Measurements from ENCODE around the gene POLR1E.
A peak's percentile ranks its signal among the peaks of the same experiment; 100 is the strongest.

POLR1E gene

DNA sequence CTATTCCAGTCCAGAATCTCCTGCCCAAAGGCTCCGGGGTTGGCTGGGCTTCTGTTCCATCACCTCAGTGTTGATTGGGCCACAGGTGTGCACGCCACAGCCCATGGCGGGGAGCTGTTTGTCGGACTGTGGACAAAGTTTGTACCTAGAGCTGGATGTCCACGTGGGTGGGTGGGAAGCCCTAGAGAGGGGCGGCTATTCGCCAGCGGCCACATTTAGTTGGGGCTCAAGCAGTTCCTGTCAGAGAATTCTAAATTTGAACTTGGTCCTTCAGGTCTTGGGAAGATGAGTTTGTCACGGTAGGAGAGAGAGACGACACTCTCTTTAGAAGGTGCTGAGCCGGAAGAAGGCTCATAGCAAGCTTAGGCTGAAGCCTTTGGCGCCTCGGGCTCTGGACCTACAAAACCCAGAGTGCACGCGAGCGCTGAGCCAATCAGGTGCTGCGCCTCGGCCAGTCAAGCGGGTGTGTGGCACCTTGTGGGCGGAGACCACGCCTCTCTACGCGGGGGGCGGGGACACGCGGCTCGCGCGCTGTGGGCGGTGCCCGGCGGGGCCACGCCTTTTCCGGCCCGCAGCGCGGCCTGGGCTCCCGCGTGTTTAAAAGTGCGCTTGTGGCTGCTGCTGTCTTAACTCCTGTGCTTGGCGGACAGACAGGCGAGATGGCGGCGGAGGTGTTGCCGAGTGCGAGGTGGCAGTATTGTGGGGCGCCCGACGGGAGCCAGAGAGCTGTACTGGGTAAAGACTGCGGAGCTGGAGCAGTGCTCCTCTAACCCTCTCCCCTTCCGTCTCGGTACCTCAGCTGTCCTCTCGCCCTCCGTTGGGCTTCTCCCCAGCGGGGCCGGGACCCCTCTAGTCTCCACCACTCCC is at the start of gene POLR1E:
Gene POLR1E, plus strand, starts transcription at position 560 of the 867 bp plus-strand sequence. Its CDS starts 100 bp downstream, at position 660.
- DNase-seq (ENCODE audit: low read depth in 2 of 2), result peak; percentile 89 to 93

DNA sequence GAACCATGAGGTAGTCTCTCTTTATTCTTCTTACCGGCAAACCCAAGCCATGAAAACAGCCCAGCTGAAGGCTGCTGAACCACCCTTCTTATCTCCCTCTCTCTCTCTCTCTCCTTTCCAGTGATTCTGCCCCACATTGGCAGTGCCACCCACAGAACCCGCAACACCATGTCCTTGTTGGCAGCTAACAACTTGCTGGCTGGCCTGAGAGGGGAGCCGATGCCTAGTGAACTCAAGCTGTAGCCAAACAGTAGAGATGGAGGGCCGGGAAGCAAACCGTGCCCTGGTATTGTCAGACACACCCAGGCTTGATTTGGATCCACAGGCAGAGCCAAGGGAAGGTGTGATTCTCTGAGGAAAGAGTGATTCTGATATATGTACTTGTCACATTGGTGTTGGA is 49.2 kb upstream of the POLR1E start:
- DNase-seq (ENCODE audit: low read depth in 2 of 2), result no peak

GRCh38 chr9:37437010-37437409 is 48.7 kb upstream of the POLR1E start:
- no peak for DNase-seq (ENCODE audit: low read depth in 2 of 2)

DNA sequence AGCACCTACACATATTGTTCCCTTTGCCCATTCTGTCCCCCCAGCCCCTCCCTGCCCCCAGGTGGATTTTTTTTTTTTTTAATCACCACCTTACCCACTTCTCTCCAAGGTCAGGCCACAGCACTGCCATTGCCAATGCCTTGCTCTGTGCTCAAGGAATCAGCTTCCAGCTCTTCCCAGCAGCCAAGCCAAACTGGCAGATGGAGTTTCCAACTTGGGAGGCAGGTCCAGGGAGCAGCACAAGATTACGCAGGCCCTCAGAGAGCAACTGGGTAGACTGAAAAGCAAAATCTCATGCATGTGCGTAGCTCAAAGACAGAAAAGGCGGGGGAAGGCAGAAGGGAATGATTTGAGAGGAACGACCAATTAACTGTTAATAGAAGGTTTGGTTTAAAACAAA is 48.1 kb upstream of the POLR1E start:
- no peak for DNase-seq (ENCODE audit: low read depth in 2 of 2)

GRCh38 chr9:37438359-37438758 is 47.4 kb upstream of the POLR1E start:
- DNase-seq (ENCODE audit: low read depth in 2 of 2), result no peak

- no peak for DNase-seq (ENCODE audit: low read depth in 2 of 2)
Measured at GRCh38 chr9:37441776-37442370, 43.9 kb upstream of the POLR1E start.

GRCh38 chr9:37442556-37442955 is 43.2 kb upstream of the POLR1E start:
- no peak for DNase-seq (ENCODE audit: low read depth in 2 of 2)

- DNase-seq (ENCODE audit: low read depth in 2 of 2), result no peak
Measured at GRCh38 chr9:37443566-37443965, 42.2 kb upstream of the POLR1E start.

GRCh38 chr9:37444890-37445289 is 40.9 kb upstream of the POLR1E start:
- no peak for DNase-seq (ENCODE audit: low read depth in 2 of 2)

GRCh38 chr9:37445832-37446231 is 39.9 kb upstream of the POLR1E start:
- no peak for DNase-seq (ENCODE audit: low read depth in 2 of 2)

- no peak for DNase-seq (ENCODE audit: low read depth in 2 of 2)
Measured at GRCh38 chr9:37446401-37446800, 39.3 kb upstream of the POLR1E start.

DNA sequence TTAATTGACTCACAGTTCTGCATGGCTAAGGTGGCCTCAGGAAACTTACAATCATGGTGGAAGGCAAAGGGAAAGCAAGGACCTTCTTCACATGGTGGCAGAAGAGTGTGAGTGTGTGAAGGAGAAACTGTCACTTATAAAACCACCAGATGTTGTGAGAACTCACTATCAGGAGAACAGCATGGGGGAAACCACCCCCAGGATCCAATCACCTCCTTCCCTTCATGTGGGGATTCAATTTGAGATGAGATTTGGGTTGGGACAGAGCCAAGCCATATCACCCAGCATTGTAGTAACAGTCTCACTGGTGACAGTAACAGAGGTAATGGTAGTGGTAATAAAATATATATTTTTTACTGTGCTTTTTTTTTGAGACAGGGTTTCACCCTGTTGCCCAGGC is 38.6 kb upstream of the POLR1E start:
- DNase-seq (ENCODE audit: low read depth in 2 of 2), result no peak

- DNase-seq (ENCODE audit: low read depth in 2 of 2), result no peak
Measured at GRCh38 chr9:37449862-37450632, 35.7 kb upstream of the POLR1E start.

- no peak for DNase-seq (ENCODE audit: low read depth in 2 of 2)
Measured at GRCh38 chr9:37451628-37452027, 34.1 kb upstream of the POLR1E start.

DNA sequence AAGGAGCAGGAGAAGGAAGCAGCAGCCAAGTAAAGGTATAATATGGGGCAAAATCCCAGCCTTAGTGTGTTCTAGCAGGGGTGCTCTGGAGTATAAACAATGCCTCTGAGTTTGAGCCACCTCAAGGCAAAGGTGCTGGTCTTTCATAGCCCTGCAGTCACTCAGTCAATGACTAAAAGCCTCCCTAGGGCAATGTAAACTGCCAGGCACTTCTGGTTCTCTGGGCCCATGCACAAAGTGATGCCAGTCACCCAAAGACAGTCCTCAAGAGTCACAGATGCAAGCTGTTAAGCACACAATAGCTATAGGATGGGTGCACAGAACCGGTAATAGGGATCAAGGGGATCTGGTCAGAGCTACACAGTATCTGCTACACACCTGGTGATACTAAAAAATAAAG is 33.1 kb upstream of the POLR1E start:
- no peak for DNase-seq (ENCODE audit: low read depth in 2 of 2)

- DNase-seq (ENCODE audit: low read depth in 2 of 2), result no peak
Measured at GRCh38 chr9:37453827-37454226, 31.9 kb upstream of the POLR1E start.

DNA sequence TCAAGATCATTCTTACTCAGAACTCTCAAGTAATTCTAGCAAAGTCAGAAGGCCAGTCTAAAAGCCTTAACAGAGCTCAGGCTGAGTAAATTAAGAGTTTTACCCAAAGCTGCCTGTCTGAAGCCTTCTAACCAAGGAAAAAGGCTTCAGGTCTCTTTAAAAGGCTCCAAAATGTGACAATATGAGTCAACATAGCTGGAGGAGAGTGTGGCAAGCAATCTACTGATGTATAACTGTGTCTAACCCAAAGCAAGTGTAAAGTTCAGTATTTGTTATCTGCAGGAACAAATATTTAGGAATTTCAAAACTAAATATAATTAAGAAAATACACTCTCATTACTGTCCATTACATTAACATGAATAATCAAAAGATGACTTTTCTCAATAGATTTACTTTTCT is 31.5 kb upstream of the POLR1E start:
- no peak for DNase-seq (ENCODE audit: low read depth in 2 of 2)

GRCh38 chr9:37455884-37456647 is 29.7 kb upstream of the POLR1E start:
- no peak for DNase-seq (ENCODE audit: low read depth in 2 of 2)

DNA sequence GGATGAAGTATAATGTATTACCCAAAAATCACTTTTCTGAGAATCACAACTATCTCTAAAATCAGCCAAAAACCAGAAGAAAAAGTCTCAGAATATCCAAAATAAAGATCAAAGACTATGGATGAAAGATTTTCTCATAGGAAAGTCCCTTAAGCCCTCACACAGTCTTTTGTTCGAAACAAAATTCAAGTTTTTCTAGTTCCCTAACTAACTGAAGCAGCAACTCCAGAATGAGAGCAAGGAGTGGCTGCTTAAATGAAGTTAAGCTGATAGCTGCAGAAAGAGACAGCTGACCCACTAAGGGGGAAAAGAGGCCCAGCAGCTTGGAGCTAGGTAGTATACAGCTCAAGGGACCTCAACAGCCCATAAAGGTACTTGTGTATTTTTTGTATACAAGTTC is 28.9 kb upstream of the POLR1E start:
- no peak for DNase-seq (ENCODE audit: low read depth in 2 of 2)

DNA sequence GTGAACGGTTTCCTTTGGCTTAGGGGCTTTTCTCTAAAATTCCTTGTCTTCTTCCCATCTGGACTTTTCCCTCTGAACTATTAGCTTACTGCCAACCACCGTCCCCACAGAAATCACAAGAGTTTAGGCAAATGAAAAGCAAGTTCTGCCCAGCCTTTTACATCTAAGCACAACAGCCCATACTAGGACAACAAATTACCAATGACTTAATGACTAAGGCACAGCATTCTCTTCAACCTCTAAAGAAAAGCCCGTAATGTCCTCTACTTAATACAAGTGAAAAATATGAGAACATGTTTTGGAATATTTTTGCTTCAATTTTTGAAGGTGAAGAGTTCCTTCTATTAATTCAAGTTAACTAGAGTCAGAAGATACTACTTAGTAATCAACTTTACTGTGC is 21.7 kb upstream of the POLR1E start:
- DNase-seq (ENCODE audit: low read depth in 2 of 2), result no peak

DNA sequence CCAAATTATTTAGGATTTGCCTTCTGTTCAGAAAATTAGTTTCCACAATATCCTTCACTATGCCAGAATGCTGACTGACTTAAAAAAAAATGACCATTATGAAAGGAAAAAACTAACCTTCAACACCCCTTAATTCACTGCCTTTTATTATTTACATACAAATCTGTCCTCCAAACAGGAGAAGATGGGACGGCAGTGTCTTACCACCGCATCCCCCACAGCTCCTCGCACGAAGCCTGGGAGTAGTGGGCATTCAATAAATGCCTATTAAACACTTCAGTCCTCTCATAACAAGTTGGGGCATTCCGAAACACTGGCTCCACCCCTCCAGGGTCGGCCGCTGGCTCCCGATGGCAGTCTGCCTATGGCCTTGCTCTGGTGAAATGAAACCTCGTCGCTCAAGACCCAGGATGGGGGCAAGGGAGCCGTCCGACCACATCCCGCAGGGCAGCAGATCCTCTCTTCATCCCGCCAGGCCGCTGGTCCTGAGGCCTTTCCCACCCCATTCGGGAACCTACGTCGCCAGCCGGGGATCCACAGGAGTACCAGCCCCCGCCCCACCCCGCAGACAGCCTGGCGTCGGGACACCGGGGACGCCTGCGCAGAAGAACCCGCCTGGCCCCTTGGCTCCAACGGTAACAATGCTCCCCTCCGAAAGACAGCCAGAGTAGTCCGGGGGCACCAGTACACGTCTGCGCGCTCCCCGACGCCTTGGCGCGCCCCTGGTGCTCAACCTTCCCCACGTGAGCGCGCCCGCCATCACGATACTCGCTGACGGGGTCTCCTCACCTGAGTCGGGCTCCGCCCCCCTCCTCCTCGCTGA is 21.1 kb upstream of the POLR1E start:
- peak; percentile 45 to 84 for DNase-seq (ENCODE audit: low read depth in 2 of 2)

All from stimulated activated CD8-positive, alpha-beta memory T cell treated with anti-CD3 and anti-CD28 coated beads, Interleukin-7, amount 100 ng/mL, for 4 hours (primary cell).